Activated CD8-positive, alpha-beta memory T cell treated with anti-CD3 and anti-CD28 coated beads, Interleukin-2, amount 50 U/mL, for 24 hours (primary cell): ENCODE results near the gene ATP6V1G3.
"Not testable (repeated sequence)": the region's sequence is repeated elsewhere in the genome, so short reads cannot be mapped to it uniquely, and the experiment has no call there.

ENCODE experiments used
- DNase-seq: peaks from one replicate; pipeline ENCODE4 v3.0.0-alpha.2; 2020; ENCODE audit errors: extremely low read depth

The ATP6V1G3 gene

GRCh38 chr1:198496216-198497143 is 44.0 kb downstream of the ATP6V1G3 start:
- no peak for DNase-seq

GRCh38 chr1:198495631-198496030 is 44.8 kb downstream of the ATP6V1G3 start:
- DNase-seq: no peak

GRCh38 chr1:198494658-198495103 is 45.8 kb downstream of the ATP6V1G3 start:
- DNase-seq: no peak

DNA sequence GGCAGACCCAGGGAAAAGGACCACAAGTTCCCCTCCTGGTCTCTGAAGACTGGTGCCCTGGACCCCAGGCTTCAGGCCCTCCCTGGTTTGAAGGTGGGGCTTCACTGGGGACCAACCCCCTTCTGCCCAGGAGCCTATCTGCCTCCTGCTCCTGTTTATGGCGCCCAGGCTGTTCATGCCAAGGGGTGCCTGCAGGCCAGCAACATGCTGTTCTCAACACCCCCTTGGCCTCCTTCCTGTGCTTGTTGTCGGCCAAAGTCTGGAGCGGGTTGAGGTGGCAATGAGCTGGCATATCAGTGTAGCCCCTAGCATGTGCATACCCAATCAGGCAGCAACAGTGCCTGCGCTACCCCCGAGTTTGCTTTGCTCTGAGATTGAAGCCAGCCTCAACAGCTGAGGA is 46.3 kb downstream of the ATP6V1G3 start:
- no peak for DNase-seq

GRCh38 chr1:198493329-198493728 is 47.2 kb downstream of the ATP6V1G3 start:
- DNase-seq: no peak

DNA sequence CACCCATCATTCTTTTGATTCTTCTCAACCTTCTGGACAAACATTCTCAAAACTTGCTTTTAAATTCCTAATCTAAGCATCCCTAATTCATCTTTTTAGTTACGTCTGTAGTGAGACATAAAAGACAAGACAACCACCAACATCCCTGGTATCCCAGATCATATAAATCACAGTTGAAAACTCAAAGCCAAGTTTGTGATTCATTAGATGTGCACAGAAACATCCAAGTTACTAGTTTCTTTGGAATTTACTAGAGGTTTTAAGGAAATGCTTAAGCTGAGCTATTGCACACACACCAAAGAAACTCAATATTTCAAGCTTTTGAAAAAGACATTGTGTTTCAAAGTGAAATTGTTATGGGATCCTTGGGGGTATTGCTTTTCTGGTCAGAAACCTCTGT is 47.6 kb downstream of the ATP6V1G3 start:
- DNase-seq: no peak

- DNase-seq: no peak
Observed at GRCh38 chr1:198491596-198491995, 48.9 kb downstream of the ATP6V1G3 start.

DNA sequence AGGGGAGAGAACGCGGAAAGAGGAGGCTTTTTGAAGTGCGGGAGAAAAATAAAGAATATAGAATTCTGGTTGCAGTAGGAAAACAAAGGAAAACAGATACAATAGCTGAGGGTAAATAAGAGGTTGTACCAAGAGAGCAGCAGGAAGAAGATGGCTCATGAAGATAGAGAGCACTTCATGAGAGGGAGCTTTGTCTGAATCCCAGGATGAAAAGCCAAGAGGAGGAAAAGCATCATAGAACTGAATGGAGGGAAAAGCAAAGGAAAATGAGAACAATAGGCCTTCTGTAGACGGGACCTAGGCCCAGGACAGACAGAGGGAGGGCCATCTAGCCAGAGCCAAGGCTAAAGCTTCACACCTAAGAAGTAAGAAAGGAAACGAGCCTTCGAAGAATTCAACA is 49.5 kb downstream of the ATP6V1G3 start:
- no peak for DNase-seq

DNA sequence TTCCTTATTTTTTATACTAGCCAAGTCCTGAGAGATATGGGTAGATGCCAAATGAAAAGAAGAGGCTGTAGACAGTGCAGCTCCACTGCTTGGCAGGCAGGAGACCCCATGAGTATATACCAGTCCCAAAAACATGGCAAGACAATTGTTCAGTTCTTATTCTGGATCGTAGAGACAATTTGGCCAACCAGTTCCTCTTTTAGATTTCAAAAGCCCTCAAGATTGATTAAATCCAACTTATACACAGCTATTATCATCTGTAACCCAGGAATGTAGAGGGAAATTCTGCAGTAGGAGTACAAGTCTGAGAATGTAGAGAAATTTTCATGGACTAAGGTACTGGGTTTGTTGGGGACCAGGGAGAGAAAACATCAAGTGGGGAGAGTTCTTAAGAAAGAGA is 50.3 kb downstream of the ATP6V1G3 start:
- no peak for DNase-seq

DNA sequence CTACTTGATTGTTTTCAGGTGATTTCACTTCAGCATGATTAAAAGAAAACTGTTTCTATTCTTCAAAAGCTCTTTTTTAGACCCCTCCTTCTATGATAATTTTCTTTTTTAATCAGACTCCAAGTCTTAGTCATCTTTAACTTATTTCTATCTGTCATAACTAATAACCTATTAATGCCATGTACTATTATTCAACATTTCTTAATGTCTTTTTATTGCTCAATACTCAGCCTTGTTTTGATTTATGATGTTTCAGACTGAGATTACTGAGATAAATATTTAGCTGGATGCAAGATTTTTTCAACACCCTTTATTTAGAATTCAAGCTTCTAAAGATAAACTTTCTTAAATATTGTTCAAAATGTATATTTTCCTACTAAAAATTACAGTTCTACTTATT is 53.6 kb downstream of the ATP6V1G3 start:
- DNase-seq: no peak

- DNase-seq: no peak
Observed at GRCh38 chr1:198483645-198484044, 56.8 kb downstream of the ATP6V1G3 start.

DNA sequence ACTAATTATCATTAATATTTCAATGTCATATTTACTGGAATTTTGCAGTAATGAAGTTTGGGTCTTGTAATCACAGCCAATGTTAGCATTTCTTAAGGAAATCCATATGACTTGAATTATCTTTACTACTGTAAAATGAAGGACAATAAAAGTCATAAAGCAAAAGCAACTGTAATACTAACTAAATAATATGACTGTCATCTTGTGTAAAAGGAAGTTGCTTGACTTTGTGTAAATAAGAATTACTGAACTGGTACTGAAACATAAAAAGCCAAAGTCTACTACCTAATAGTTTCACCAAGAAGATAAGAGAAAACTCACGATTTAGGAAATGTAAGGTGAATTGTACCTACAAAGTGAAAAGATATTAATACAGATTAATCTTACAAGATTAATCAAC is 57.5 kb downstream of the ATP6V1G3 start:
- DNase-seq: no peak

GRCh38 chr1:198481661-198482060 is 58.8 kb downstream of the ATP6V1G3 start:
- no peak for DNase-seq

- no peak for DNase-seq
Observed at GRCh38 chr1:198480876-198481275, 59.6 kb downstream of the ATP6V1G3 start.

GRCh38 chr1:198477354-198477753 is 63.1 kb downstream of the ATP6V1G3 start:
- DNase-seq: not testable (repeated sequence)
